Retinal pigment epithelial cell (primary cell): ENCODE measurements around the gene RPUSD3.

Experiments used
- DNase-seq: peaks from one replicate; pipeline ENCODE4 v3.0.0-alpha.2; 2010; ENCODE audit warnings: low read depth
- H3K4me3 ChIP-seq: 2 replicates; pipeline ENCODE4 v1.5.1; 2011; ENCODE audit warnings: mild to moderate bottlenecking, low read length, control low read depth, moderate library complexity
- TF ChIP-seq, protein P1 (sequence below): conservative IDR thresholded peaks from 2 replicates; pipeline ENCODE4 v1.5.1; 2011; ENCODE audit warnings: low read depth, low read length, control low read depth, inconsistent platforms

The RPUSD3 gene

DNA sequence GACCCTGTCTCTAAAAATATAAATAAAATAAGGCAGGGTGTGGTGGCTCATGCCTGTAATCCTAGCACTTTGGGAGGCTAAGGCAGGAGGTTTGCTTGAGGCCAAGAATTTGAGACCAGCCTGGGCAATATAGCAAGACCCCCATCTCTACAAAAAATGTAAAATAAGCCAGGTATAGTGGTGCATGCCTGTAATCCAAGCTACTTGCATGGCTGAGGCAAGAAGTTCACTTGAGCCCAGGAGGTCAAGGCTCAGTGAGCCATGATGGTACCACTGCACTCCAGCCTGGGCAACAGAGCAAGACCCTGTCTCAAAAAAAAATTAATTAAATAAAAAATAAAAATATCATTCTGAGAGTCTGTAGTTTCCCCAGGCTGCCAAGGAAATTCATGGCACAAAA is 42.5 kb upstream of the RPUSD3 start:
- TF ChIP-seq, protein P1, sequence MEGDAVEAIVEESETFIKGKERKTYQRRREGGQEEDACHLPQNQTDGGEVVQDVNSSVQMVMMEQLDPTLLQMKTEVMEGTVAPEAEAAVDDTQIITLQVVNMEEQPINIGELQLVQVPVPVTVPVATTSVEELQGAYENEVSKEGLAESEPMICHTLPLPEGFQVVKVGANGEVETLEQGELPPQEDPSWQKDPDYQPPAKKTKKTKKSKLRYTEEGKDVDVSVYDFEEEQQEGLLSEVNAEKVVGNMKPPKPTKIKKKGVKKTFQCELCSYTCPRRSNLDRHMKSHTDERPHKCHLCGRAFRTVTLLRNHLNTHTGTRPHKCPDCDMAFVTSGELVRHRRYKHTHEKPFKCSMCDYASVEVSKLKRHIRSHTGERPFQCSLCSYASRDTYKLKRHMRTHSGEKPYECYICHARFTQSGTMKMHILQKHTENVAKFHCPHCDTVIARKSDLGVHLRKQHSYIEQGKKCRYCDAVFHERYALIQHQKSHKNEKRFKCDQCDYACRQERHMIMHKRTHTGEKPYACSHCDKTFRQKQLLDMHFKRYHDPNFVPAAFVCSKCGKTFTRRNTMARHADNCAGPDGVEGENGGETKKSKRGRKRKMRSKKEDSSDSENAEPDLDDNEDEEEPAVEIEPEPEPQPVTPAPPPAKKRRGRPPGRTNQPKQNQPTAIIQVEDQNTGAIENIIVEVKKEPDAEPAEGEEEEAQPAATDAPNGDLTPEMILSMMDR = no peak
- H3K4me3 ChIP-seq = no peak overlapping the region
- no peak for DNase-seq

DNA sequence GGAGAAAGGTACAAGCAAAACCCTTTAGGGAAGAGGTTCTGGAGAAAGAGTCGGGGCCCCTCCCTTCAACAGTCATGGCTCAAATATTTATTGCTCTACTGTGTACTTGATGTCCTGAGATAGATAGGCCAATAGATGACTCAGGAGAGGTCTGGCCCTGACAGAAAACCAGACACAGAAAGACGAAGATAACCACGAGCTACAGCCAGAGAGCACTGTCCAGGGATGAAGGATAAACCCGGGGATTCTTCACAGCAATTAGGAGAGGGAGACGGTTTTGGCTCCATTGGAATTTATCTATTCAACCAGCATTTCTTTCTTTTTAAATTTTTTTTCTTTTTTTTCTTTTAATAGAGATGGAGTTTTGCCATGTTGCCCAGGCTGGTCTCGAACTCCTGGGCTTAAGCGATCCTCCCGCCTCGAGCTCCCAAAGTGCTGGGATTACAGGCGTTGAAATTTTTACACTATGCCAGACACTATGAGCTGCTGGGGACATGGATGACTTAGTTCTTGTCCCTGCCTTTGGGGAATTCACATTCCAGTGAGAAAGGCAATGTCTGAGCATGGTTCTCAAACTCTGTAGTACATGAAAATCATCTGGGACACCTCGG is 40.9 kb upstream of the RPUSD3 start:
- no peak for DNase-seq
- H3K4me3 ChIP-seq = no peak overlapping the region
- TF ChIP-seq, protein P1 = no peak

DNA sequence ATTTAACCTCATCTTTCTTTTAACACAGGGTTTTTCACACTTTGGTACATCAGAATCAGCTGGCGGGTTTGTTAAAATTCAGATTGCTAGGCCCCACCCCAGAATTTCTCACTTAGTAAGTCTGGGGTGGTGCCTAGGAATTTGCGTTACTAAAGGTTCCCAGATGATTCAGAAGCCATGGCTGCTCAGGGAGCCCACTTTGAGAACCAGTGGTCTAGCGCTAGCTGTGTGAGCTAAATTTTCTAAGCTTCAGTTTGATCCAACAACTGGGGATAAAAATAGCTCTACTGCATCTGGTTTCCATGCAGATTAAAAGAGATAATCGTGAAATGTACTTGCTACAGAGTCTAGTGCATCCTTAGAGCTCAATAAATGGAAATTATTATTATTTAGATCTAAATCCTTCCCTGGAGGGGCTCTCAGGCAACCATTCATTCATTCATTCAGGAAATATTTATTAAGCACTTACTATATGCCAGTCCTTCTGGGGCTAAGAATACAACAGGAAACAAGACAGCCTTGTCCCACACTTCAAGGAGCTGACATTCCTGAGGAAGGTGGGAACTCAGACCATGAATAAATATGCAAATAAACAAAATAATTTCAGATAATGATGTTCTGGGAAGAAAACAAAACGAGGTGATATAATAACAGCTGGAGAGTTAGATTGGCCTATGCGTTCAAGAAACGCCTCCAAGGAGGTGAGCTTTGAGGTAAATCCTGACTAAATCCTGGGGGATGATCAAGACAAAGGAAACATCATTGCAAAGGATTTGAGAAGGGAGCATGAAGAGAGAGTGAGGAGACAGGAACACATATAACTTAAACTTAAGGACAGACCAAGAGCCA is 40.1 kb upstream of the RPUSD3 start:
- TF ChIP-seq, protein P1 = no peak
- no peak for DNase-seq
- H3K4me3 ChIP-seq = no peak overlapping the region

DNA sequence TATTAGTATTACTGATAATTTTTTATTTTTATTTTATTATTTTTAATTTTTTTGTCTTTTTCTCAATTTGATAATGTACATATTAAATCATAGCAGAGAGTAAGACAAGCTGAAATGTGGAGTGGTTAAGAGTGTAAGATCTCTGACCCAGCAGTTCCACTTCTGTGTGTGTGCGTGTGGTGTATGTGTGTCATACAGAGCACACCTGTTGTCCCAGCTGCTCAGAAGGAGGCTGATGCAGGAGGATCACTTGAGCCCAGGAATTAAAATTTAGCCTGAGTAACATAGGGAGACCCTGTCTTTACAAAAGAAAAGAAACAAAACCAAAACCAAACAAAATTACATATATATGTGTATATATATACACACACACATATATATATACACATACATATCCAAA is 37.6 kb upstream of the RPUSD3 start:
- H3K4me3 ChIP-seq = no peak overlapping the region

DNA sequence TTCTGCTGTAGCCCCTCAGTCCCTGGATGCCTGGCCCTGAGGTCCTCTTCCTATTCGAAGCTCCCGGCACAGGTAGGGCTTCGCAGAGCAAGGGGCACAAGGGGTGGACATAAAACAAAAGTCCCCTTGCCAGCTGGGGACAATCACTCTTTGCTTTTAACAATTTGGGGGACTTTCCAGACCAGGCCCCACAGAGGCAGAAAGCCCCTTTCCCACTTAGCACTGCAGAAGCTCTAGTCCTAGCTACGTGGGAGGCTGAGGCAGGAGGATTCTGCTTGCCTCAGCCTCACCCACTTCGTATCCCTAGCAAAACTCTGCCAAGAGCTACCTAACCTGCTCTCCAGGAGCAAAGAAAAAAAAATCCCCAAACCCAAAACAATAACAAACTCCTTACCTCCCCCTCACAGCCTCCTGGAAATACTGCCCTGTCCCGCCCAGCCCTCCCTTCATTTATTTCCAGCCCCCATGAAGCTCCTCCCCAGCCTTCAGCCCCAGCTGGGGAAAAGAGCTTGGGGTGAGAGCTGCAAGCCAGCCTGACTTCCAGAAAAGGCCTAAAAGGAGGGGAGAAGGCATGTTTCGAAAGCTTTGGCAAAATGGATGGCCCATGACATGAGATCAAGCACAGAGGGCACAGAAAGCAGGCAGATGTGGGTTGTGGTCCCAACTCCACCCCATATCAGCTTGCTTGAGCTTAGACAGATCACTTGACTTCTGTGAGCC is 36.2 kb upstream of the RPUSD3 start, which contains the start of gene CIDEC:
TSS of gene CIDEC (minus strand) at position 424 of the 720 bp plus-strand sequence. CDS start 1,767 bp downstream, outside the sequence.
- no peak within 1 kb of the TSS for H3K4me3 ChIP-seq
- TF ChIP-seq, protein P1 = no peak
- no peak for DNase-seq

More for the DNA sequence above, 37.6 kb upstream of the RPUSD3 start:
- DNase-seq = no peak
- TF ChIP-seq, protein P1 = no peak

DNA sequence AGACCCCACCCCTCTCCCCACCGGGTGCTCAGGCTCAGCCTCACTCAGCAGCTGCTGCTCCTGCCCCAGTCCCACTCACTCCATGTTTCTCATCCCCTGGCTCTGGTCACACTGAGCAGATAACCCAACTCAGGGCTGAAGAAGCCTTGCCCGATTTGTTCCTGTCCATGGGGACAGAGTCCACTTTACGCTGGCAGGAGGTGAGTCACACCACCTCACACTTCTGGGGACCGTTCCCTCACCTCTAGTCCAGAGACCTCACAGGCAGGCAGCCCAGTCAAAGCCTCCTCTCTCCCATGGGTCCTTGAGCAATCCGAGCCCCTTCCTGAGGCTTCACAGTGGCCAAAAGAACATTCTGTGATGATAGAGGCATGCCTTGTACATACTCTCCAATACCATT is 34.9 kb upstream of the RPUSD3 start:
- DNase-seq = no peak

More for the DNA sequence above, 34.9 kb upstream of the RPUSD3 start:
- no peak overlapping the region for H3K4me3 ChIP-seq
- TF ChIP-seq, protein P1 = no peak
